HG03521 (cell line): ENCODE results near the gene ASPHD2.
A peak's percentile ranks its signal among the peaks of the same experiment; 100 is the strongest.

Experiments used
- ATAC-seq: cut with Tn5 transposase; IDR thresholded peaks from one replicate; pipeline ENCODE4 v1.9.1; 2021; ENCODE audit warnings: mild to moderate bottlenecking, moderate library complexity; ENCODE audit not compliant: unreplicated experiment

Gene ASPHD2

GRCh38 chr22:26471522-26471921 lies 42.5 kb downstream of the ASPHD2 start:
- ATAC-seq, result no peak

GRCh38 chr22:26474682-26475081 lies 45.6 kb downstream of the ASPHD2 start:
- no peak for ATAC-seq

- no peak for ATAC-seq
Measured at GRCh38 chr22:26476705-26477340, 47.8 kb downstream of the ASPHD2 start.

GRCh38 chr22:26477341-26477731 lies 48.3 kb downstream of the ASPHD2 start:
- ATAC-seq, result no peak

GRCh38 chr22:26479043-26479791 lies 50.2 kb downstream of the ASPHD2 start:
- no peak for ATAC-seq

- no peak for ATAC-seq
Measured at GRCh38 chr22:26479792-26480610, 50.9 kb downstream of the ASPHD2 start.

- ATAC-seq, result no peak
Measured at GRCh38 chr22:26480611-26480932, 51.5 kb downstream of the ASPHD2 start.

GRCh38 chr22:26481112-26481693 lies 52.1 kb downstream of the ASPHD2 start:
- ATAC-seq, result no peak

GRCh38 chr22:26481694-26482093 lies 52.6 kb downstream of the ASPHD2 start:
- no peak for ATAC-seq

GRCh38 chr22:26482161-26482560 lies 53.1 kb downstream of the ASPHD2 start:
- no peak for ATAC-seq

GRCh38 chr22:26483043-26483438 lies 54.0 kb downstream of the ASPHD2 start:
- peak; percentile 3 for ATAC-seq

- ATAC-seq, result peak; percentile 76
Measured at GRCh38 chr22:26483439-26484359, 54.6 kb downstream of the ASPHD2 start, which contains the start of the genes HPS4 and SRRD. Gene HPS4, minus strand, starts transcription at chr22:26483783. Its CDS starts 2,021 bp downstream, at chr22:26481762. Gene SRRD, plus strand, starts transcription at chr22:26483877. Its CDS starts 14 bp downstream, at chr22:26483891.

- no peak for ATAC-seq
Measured at GRCh38 chr22:26484360-26484706, 55.3 kb downstream of the ASPHD2 start.

GRCh38 chr22:26485013-26485412 lies 56.0 kb downstream of the ASPHD2 start:
- ATAC-seq, result no peak

- no peak for ATAC-seq
Measured at GRCh38 chr22:26485806-26486390, 56.8 kb downstream of the ASPHD2 start.

- no peak for ATAC-seq
Measured at GRCh38 chr22:26486394-26486793, 57.3 kb downstream of the ASPHD2 start.

- ATAC-seq, result no peak
Measured at GRCh38 chr22:26487996-26488395, 58.9 kb downstream of the ASPHD2 start.

- no peak for ATAC-seq
Measured at GRCh38 chr22:26489447-26490036, 60.5 kb downstream of the ASPHD2 start.

GRCh38 chr22:26492220-26492619 lies 63.2 kb downstream of the ASPHD2 start:
- ATAC-seq, result no peak

GRCh38 chr22:26494506-26494905 lies 65.4 kb downstream of the ASPHD2 start:
- ATAC-seq, result no peak
